ENCODE results near the gene SLC7A8.

Gene SLC7A8

DNA sequence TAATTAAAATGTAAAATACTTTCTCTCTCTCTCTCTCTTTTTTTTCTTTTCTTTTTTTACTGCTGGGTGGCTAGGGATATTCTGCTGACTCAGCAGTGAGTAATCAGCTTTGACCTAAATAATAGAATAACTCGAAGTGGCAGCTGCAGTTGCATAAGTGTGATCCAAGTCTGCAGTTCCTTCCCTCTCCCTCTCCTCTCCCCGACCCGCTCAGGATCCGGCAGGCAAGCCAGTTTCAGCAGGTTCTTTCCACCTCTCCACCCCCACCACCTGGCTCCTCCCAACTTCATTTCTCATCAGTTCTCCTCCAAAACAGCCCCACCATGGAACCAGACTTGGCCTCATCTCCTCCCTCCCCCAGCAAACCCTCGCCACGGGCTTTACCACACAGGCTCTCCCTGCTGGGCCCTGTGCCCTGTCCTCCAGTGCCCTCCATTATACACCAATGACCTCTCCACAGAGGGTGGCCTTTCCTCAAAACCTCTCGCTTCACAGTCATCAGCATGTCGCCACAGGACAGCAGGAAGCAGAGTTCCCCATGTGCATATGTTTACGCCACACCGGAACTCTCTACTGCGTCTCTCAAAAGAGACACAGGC lies 22.4 kb downstream of the SLC7A8 start:
- DNase-seq (ENCODE audit: insufficient read length, low spot score) (peak; percentile 30), FAIRE-seq (no peak)

GRCh38 chr14:23159532-23159931 lies 23.9 kb downstream of the SLC7A8 start:
- FAIRE-seq = no peak
- DNase-seq (ENCODE audit: insufficient read length, low spot score) = no peak

GRCh38 chr14:23158779-23159178 lies 24.7 kb downstream of the SLC7A8 start:
- DNase-seq (ENCODE audit: insufficient read length, low spot score) = no peak
- no peak for FAIRE-seq

DNA sequence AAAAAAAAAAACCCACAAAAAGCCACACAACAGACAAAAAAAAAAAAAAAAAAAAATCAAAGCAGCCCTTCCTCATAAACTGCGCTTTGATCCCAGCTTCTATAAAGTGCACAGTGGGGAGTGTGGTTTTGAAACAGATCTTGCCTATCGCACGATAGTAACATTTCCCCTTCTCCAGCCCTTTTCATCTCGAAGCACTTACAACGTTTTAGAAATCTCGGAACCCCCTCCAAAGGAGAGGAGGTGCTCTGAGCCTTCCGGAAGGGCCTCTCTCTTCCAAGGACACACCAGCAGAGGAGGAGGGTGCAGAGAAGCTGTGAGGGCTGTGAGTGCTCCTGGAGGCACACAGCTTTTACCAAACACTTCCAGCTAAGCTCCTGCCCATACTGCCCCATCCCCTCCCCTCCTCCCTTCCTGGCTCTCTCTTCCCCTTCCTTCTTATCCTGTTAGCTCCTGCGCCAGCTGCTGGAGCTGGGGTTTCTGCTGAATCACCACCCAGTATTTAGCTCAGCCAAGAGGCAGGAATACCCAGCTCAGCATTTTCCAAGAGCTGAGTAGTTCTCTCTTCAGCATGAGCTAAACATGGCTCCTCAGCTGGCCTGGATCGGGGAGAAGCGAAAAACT lies 28.4 kb downstream of the SLC7A8 start:
- FAIRE-seq = no peak
- DNase-seq (ENCODE audit: insufficient read length, low spot score) = no peak

DNA sequence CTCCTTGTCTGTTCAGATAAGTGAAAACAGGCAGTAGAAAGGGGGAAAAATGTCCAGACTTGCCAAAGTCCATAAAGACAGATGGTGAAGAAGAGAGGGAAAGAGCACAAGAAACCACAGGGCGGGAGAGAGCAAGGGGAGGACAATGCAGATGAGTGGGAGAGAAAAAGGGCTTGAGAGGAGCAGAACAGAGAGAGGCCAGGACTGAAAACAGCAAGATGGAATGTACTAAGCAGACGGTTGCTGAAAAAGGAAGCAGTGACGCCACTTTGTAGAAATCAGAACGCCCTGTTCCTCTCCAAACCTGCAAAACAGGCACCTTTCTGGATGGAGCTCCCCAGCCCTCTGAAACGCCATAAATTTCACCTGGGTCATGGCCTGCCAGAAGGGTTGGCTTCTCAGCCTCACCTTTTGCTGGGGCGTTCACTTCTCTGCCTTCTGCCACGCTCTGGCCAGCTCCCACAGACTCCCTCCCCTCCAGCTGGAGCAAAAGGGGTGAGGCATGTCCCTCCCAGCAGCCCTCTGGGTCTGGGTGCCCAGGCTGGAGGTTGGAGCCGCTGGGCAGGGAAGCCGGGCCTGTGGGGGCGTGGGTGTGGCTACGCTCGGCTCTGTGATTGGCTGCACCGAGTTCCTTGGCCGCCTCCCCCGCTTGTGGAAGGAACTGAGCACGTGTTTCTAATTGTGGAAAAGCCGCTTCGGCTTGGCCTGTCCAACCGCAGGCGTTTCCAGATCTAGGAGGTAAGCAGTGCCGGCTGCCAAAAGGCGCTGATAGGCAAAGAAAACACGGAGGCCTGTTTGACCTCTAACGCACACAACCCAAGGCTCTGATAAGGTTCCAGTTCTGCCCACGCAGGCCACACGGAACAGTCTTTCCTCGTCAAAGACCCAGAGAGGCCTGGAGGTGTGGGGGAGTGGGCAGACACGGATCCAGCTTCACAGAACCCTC lies 29.3 kb downstream of the SLC7A8 start:
- DNase-seq (ENCODE audit: insufficient read length, low spot score) (no peak), FAIRE-seq (no peak)

DNA sequence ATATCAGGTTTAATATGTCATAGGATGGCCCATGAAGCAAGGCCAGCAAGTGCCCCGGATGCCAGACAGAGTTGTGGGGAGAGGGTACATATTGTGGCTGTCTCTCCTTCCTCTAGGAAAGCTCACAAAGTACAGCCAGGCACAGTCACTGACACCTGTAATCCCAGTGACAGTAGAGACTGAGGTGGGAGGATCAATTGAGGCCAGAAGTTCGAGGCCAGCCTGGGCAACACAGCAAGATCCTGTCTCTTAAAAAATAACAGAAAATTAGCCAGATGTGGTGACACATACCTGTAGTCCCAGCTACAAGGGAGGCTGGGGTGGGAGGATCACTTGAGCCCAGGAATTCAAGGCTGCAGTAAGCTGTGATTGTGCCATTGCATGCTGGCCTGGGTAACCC lies 32.1 kb downstream of the SLC7A8 start:
- FAIRE-seq (no peak), DNase-seq (ENCODE audit: insufficient read length, low spot score) (no peak)

GRCh38 chr14:23149745-23150144 lies 33.7 kb downstream of the SLC7A8 start:
- DNase-seq (ENCODE audit: insufficient read length, low spot score) (no peak), FAIRE-seq (no peak)

DNA sequence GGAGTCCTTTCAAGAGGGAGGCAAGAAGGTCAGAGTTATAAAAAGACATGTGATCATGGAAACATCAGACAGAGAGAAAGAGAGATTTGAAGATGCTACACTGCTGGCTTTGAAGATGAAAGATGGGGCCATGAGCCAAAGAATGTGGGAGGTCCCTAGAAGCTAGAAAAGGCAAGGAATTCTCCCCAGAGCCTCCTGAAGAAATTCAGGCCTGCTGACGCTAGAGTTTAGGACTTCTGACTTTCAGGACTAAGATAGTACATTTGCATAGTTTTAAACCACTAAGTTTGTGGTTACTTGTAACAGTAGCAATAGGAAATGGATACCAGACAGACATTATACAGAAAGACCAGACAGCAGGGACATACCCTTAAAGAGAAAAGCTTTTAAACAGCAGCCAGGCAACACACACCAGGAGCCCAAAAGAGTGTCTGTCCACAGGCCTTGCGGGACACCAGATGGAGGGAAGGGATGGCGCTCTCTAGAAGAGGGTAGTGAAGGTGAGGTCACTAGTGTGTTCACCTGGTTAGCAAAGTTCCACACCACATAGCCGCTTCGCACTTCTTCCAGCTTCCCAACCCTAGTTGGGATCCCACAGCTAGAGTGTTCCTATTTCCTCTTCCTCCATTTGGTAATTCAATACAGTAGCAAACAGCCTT lies 34.7 kb downstream of the SLC7A8 start:
- DNase-seq (ENCODE audit: insufficient read length, low spot score) (no peak), FAIRE-seq (no peak)

DNA sequence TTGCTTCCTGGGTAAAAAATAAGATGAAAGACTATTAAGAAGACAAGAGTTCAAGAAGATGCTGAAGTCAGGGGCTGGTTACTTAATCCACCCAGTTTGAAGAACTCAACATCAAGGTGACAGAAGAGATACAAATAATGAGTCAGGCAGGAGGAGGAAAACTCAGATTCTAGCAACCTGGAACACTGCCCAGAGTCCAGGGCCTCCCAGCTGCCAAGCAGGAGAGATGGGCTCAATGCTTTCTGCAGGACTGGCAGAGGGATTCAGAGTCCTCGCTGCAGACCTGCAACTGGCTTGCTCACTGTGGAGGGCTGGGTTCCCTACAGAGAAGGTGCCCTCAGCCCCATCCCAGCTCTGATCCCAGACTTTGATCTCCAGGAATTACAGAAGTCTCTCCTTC lies 35.8 kb downstream of the SLC7A8 start:
- no peak for FAIRE-seq
- DNase-seq (ENCODE audit: insufficient read length, low spot score) = no peak

- FAIRE-seq (no peak), DNase-seq (ENCODE audit: insufficient read length, low spot score) (no peak)
Observed at GRCh38 chr14:23146980-23147379, 36.5 kb downstream of the SLC7A8 start.

DNA sequence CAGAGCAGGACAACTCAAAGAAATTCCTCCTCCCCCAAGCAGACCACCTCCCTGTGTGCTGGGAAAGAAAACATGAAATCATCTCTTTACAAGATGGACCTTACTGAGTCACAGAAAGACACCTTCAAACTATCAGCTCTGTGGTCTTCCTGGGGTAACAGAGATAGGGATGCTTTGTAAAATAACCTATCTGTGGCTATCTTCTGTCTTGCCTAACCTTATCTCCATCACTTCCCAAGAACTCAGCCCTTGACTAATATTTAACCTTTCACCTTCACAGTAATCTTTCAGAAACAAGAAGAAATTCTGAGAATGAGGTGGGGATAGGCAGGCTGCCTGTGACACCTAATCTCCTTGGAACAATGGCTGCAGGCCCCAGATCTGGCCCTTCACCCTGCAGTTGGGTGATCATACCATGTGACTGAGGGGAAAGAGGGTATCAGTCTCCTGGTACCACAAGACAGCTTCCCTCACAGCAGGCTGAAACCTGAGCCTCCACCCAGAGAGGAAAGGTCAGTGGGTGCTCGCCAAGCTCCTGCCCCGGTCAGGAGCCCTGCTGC lies 37.0 kb downstream of the SLC7A8 start:
- DNase-seq (ENCODE audit: insufficient read length, low spot score) = no peak
- no peak for FAIRE-seq

DNA sequence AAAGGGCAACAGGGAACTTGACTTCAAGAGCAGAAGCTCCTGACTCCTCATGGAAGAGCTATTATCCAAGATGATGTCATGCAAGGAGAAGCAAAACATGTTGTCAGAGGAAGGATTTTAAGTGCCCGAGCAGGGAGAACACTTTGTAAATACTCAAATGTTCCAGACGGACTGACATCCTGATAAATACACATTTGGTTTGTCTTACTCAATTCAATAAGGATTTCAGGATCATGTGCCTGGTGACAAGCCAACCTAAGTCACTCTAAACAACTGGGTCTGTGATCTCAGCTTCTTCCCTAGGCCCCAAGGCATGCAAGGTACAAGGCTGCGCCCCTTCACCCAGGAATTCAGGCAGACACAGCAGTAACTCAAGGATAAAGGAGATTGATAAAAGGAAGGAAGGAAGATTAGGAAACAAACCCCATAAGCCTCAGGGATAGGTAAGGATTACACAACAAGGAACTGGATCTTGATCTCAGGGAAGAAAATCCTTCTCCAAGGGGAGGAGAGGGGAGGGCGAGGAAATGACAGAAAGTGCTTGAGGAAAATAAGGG lies 37.6 kb downstream of the SLC7A8 start:
- DNase-seq (ENCODE audit: insufficient read length, low spot score) (no peak), FAIRE-seq (no peak)

GRCh38 chr14:23143911-23144310 lies 39.5 kb downstream of the SLC7A8 start:
- DNase-seq (ENCODE audit: insufficient read length, low spot score) (no peak), FAIRE-seq (no peak)

GRCh38 chr14:23142826-23143225 lies 40.6 kb downstream of the SLC7A8 start:
- FAIRE-seq = no peak
- DNase-seq (ENCODE audit: insufficient read length, low spot score) = no peak

- peak; percentile 33 for DNase-seq (ENCODE audit: insufficient read length, low spot score)
Observed at GRCh38 chr14:23141706-23142444, 41.6 kb downstream of the SLC7A8 start.

DNA sequence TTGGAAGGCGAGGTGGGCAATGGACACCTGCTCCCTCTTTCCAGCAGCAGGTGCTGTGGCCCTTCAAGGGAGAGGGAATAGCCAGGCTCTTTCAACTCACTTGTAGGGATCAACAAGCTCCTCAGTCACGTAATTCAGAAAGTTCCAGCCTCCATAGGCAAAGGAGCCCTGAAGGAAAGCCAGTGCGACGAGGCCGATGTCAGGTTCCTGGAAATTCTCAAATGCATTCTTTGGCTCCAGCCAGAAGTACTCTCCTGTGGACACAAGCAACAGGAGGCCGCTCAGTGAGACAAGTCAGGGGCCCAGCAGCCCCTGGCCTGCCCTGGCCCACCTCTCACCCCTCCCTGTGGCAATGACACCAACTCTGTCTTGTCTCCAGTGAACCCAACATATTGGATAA lies 43.1 kb downstream of the SLC7A8 start:
- FAIRE-seq (no peak), DNase-seq (ENCODE audit: insufficient read length, low spot score) (no peak)

More at GRCh38 chr14:23141706-23142444, 41.6 kb downstream of the SLC7A8 start:
- FAIRE-seq = no peak

GRCh38 chr14:23139874-23140273 lies 43.6 kb downstream of the SLC7A8 start:
- no peak for FAIRE-seq
- no peak for DNase-seq (ENCODE audit: insufficient read length, low spot score)

DNA sequence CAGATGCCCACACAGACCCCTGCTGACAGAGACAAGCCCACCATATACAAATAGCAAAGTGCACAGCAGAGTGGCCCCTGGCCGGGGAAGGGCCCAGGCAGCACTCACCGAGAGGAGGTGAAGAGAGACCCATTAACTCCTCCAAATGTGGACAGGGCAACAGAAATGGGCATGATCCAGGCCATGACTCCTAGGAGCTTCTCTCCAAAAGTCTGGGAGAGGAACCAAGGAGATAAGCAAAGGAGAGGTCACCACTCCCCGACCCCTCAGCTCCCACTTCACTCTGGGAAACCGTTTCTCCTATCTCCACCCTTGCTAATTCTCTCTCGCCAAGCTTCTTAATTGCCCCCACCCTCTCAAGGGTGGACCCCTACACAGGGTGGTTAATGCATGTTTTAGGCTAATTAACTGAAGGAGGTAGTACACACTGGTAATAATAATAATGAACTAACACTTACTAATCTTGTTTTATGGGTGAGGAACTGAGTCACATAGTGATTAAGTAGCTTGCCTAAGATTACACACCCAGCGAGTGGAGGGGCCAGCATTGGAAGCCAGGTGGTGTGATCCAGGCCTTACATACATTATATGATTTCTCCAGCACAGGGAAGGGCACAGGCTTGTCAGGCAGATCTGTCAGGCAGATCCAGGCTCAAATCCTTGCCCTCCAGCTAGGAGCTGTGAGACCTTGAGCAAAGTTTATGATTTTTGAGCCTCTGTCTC lies 45.5 kb downstream of the SLC7A8 start:
- FAIRE-seq (no peak), DNase-seq (ENCODE audit: insufficient read length, low spot score) (no peak)

GRCh38 chr14:23137192-23137812 lies 46.2 kb downstream of the SLC7A8 start:
- no peak for FAIRE-seq
- no peak for DNase-seq (ENCODE audit: insufficient read length, low spot score)
